NT2/D1 (cell line): ENCODE data around the gene SETD5.

Source experiments
- DNase-seq: peaks from one replicate; pipeline ENCODE4 v3.0.0-alpha.2; 2011; ENCODE audit warnings: low read depth, low spot score
- H3K27me3 ChIP-seq: 2 replicates; pipeline ENCODE4 v1.6.0; 2011; ENCODE audit warnings: mild to moderate bottlenecking; ENCODE audit not compliant: insufficient read length, insufficient read depth
- H3K36me3 ChIP-seq: 2 replicates; pipeline ENCODE4 v1.6.1; 2011; ENCODE audit warnings: mild to moderate bottlenecking, low read length, mixed read lengths; ENCODE audit not compliant: insufficient read depth, insufficient read length
- H3K4me1 ChIP-seq: 2 replicates; pipeline ENCODE4 v1.5.1; 2011; ENCODE audit not compliant: insufficient read depth, insufficient read length
- H3K4me3 ChIP-seq: 2 replicates; pipeline ENCODE4 v1.5.1; 2011; ENCODE audit warnings: low read depth; ENCODE audit not compliant: insufficient read length
- H3K9ac ChIP-seq: 2 replicates; pipeline ENCODE4 v1.6.0; 2011; ENCODE audit warnings: low read depth; ENCODE audit not compliant: insufficient read length
- H3K9me3 ChIP-seq: 2 replicates; pipeline ENCODE4 v1.5.1; 2011; ENCODE audit warnings: mild to moderate bottlenecking, low read length; ENCODE audit not compliant: insufficient read depth
- SUZ12 ChIP-seq: IDR thresholded peaks from 2 replicates; pipeline ENCODE4 v1.6.1; 2011; ENCODE audit not compliant: insufficient read length, insufficient read depth; ENCODE audit errors: extremely low read depth
- YY1 ChIP-seq: IDR thresholded peaks from 2 replicates; pipeline ENCODE4 v1.6.1; 2011; ENCODE audit not compliant: insufficient read length, insufficient read depth
- ZNF274 ChIP-seq: IDR thresholded peaks from 2 replicates; pipeline ENCODE4 v1.6.1; 2011; ENCODE audit warnings: mild to moderate bottlenecking, low read depth, low read length

SETD5 gene

DNA sequence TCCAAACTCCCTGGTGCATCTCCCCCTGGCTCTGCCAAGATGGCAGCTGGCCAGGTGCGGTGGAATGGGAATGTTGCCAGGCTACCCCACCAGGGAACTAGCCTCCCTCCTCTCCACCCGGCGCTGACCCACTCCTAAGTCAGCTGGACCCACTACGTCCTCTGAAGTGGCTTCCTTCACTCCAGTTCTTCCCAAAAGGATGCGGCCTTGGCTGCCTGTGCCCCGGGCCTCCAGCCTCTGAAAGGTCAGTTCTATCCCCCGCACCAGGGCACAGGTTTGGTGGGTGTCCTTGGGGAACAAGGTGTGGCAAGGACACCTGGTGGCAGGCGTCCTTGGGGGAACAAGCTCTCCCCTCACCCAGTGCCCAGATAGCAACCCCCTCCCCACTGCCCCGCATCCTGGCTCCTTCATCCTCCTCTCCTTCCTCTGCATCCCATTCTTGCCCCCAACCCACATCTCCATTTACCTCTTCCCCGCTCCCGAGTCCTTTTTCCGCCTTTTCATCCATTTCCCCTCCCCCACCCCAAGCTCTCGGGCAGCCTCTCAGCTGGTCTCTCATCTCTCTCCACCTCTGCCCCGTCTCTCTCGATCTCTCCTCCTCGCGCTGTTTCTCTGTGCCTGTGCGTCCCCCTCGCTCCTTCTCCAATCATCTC, 102.2 kb downstream of the SETD5 start:
- Histone ChIP-seq H3K36me3 (no peaks in the 10 kb centered on the region), H3K9ac (peak overlapping the region; percentile 72), H3K9me3 (no peaks in the 10 kb centered on the region), H3K4me3 (peak overlapping the region; percentile 66), H3K27me3 (peaks cover 38% of the 10 kb centered on the region), H3K4me1 (peaks cover 15% of the 10 kb centered on the region)
- DNase-seq: no peak
- TF ChIP-seq YY1 (no peak), ZNF274 (no peak), SUZ12 (no peak)

DNA sequence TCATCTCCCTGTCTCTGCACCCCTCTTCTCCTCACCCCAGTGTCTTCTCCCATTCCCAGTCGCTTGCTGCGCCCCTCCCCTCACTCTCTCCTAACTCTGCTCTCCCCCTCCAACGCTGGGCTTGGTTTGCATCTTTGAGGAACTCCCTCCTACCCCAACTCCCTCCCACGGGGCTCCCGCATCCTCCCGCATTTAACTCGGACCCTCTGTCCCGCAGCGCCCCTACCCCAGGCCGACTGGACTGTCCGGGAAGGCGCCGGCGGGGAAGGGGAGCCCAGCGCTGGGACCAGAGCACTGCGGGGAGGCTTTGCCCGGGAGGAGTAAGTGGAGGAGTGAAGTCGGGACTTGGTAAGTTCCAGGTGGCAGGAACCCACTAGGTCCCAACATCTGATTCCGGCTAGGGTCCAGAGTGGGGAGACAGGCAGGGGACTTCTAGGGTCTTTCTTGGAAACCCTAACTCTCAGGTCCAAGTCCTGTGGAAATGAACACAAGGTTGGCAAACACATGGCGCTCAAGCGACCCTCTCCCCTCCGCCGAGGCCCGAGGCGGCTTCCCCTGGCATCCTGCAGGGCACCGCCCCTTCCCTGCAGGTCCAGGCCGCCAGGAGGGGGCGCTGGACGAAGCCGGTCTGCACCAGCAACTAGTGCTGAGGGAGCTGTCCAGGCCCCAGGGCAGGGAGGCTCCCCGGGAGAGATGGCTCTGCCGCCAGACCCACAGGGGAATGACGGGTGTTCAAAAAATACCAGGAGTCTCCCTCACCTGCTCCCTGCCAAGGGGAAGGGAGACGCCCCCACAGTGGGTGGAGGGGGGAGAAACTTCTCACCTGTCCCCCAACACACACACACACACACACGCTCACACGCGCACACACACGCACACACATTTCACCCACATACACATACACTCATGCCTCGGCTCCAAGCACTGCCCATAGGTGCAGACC, 103.0 kb downstream of the SETD5 start:
- Histone ChIP-seq H3K4me3 (peak overlapping the region; percentile 66), H3K9me3 (no peaks in the 10 kb centered on the region), H3K36me3 (no peaks in the 10 kb centered on the region), H3K27me3 (peaks cover 31% of the 10 kb centered on the region), H3K9ac (peak overlapping the region; percentile 72), H3K4me1 (peaks cover 15% of the 10 kb centered on the region)
- DNase-seq: peak; percentile 79
- TF ChIP-seq SUZ12: no peak
- no peak for TF ChIP-seq YY1
- TF ChIP-seq ZNF274: no peak

DNA sequence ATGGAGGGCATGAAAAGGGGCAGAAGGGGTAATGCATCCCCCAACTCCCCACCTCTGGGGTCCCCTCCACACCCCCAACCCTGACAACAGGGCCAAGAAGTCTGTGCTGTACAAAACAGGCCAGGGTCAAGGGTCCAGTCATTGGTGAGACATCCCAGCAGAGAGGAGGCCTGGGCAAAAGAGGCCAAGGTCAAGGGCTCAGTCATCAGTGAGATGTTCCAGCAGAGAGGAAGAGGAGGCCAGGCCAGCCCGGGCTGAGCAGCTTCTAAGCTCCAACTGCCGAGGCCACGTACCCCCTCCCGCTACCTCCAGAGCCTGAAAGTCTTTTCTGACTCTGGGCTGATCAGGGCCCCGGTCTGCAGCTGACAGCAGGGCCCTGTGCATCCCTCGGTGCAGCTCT, 103.8 kb downstream of the SETD5 start:
- no peak for TF ChIP-seq YY1
- TF ChIP-seq ZNF274: no peak
- no peak for TF ChIP-seq SUZ12
- Histone ChIP-seq H3K9ac (no peak overlapping the region), H3K36me3 (no peaks in the 10 kb centered on the region), H3K9me3 (no peaks in the 10 kb centered on the region), H3K4me1 (peaks cover 15% of the 10 kb centered on the region), H3K4me3 (no peak overlapping the region), H3K27me3 (peaks cover 30% of the 10 kb centered on the region)
- no peak for DNase-seq

DNA sequence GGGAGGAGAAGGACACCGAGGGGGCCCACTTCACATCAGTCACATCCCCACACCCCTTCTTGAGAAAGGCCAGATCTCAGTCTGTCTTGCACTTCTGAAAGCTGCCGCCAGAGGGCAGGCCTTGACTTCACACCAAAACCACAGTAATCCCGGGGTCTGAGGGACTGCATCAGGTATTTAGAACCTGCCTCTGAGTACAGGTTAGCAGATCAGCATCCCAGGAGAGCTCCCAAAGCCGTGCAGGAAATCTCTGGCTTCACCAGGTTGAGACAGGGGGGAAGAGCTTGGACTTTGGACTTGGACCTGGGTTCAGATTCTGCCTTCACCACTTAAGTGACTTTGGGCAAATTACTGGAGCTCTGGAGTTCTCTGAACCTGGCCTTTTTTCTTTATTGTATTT, 105.9 kb downstream of the SETD5 start:
- no peak overlapping the region for H3K9ac ChIP-seq
- TF ChIP-seq SUZ12 (no peak), YY1 (no peak), ZNF274 (no peak)
- H3K9me3 ChIP-seq: no peaks in the 10 kb centered on the region
- no peaks in the 10 kb centered on the region for H3K36me3 ChIP-seq
- no peak overlapping the region for H3K4me3 ChIP-seq
- DNase-seq: peak; percentile 92
- peaks cover 15% of the 10 kb centered on the region for H3K4me1 ChIP-seq
- peaks cover 28% of the 10 kb centered on the region for H3K27me3 ChIP-seq

DNA sequence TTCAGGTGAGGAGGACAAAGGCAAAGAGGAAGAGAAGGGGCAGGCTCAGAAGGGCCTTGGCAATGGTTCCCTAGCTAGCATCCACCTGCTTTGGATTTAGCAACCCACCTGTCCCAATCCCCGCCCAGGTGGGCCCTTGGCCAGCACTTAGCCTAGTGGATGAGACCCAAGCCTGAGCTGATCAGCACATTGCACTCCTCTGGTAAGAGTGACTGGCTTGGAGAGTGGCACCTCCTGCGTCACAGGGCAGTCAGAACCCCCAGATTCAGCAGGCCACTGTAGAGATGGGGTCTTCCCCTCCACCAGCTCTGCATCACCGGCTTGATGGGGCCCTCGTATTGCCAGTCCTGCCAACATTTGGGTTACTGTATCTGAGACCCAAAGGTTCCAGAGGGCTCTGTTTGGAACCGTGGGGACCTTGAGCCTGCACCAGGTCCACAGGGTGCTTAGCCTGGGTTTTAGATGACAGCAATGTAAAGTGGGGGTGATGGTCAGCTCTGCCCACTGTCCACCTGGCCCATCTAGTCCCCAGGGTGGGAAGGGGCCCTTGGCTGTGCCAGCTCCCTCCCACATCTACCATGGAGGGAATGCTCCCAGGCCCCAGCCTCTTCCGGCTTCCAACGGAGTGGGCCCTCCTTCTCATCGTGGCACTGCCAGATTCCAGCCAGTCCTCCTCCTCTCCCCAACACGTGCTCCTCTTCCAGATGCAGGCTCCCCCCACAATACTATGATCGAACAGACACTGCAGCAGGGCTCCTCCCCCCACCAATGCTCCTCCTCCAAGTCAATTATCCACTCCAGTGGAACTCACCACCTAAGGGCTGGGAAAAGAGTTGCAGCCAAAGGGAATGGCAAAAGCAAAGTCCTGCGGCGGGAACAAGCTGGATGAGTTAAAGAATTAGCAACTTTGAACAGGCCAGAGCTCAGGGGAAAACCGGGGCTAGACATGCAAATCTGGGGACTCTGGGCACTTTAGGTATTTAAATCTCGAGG, 110.5 kb downstream of the SETD5 start:
- no peak overlapping the region for H3K4me3 ChIP-seq
- no peaks in the 10 kb centered on the region for H3K9me3 ChIP-seq
- H3K27me3 ChIP-seq: no peaks in the 10 kb centered on the region
- no peak for DNase-seq
- no peaks in the 10 kb centered on the region for H3K4me1 ChIP-seq
- TF ChIP-seq YY1 (no peak), ZNF274 (no peak), SUZ12 (no peak)
- no peaks in the 10 kb centered on the region for H3K36me3 ChIP-seq
- H3K9ac ChIP-seq: no peak overlapping the region

DNA sequence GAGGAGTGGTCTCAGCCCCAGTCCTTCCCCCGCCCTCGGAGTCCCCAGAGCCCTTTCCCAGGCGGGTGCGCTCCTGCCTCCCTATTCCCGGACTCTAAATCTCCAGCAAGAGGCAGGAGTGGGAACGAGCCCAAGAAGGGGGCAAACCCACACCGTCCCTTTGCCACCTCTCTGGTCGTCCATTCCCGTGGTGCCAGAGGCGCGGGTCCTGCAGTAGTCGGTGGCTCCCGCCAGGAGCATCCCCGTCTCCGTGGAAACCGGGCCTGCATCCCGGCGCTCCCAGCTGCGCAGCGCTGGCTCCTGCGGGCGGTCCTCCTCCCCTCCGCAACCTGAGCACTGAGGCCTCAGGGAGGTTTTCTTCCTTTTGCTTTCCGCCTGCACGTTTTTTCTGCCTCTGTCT, 111.4 kb downstream of the SETD5 start:
- Histone ChIP-seq H3K9ac (no peak overlapping the region), H3K36me3 (no peaks in the 10 kb centered on the region), H3K4me1 (no peaks in the 10 kb centered on the region), H3K9me3 (no peaks in the 10 kb centered on the region), H3K4me3 (no peak overlapping the region), H3K27me3 (no peaks in the 10 kb centered on the region)
- DNase-seq: no peak
- no peak for TF ChIP-seq ZNF274
- no peak for TF ChIP-seq YY1

DNA sequence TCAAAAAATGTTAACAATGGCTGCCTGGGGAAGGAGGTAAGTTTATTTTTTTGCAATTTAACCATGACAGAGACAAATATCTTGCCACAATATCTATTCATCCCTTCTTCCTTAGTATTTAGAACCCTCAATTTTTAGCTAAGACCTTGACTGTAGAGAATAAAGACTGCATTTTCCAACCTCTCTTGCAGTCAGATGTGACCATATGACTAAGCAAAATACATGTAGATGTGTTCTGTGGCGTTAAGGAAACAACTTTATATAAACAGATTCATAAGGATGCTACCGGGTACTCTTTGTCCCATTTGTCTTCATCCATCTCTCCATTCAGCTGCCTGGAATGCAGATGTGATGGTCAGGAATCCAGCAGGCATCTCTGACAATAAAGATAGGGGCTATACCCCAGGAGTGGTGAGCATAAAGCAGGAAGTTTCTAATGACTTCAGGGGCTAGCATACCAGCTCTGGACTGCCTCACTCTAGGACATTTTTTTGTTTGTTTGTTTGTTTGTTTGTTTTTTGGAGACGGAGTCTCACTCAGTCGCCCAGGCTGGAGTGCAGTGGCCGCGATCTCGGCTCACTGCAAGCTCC, 115.1 kb downstream of the SETD5 start:
- Histone ChIP-seq H3K9me3 (no peaks in the 10 kb centered on the region), H3K4me3 (no peak overlapping the region), H3K36me3 (no peaks in the 10 kb centered on the region), H3K9ac (no peak overlapping the region), H3K4me1 (no peaks in the 10 kb centered on the region), H3K27me3 (no peaks in the 10 kb centered on the region)
- no peak for DNase-seq
- no peak for TF ChIP-seq YY1
- TF ChIP-seq ZNF274: no peak
